SK-N-SH treated with all-trans-retinoic acid at 6 μM for 48 hours (cell line): ENCODE data around the gene LGR4.

Source experiments
- ATAC-seq: fragments of 200-7000 bp; cut with Tn5 transposase; 3 replicates; pipeline ENCODE4 v1.9.1; 2020; ENCODE audit warnings: mild to moderate bottlenecking, moderate library complexity
- ARNTL ChIP-seq: fragments of 450-650 bp; formaldehyde crosslinking; IDR thresholded peaks from 2 replicates; pipeline ENCODE4 v1.5.0; 2020; ENCODE audit warnings: low read depth, mild to moderate bottlenecking, moderate library complexity, borderline replicate concordance
- CSDC2 ChIP-seq: fragments of 250-450 bp; sonication (Bioruptor Pico); IDR thresholded peaks from 2 replicates; pipeline ENCODE4 v1.5.0; 2020; ENCODE audit warnings: mild to moderate bottlenecking, moderate library complexity
- GLIS3 ChIP-seq: fragments of 250-450 bp; sonication (Bioruptor Pico); IDR thresholded peaks from 2 replicates; pipeline ENCODE4 v1.5.0; 2020; ENCODE audit warnings: mild to moderate bottlenecking, moderate library complexity
- ISL1 ChIP-seq: fragments of 250-450 bp; sonication (Bioruptor Pico); IDR thresholded peaks from 2 replicates; pipeline ENCODE4 v2.1.2; 2022; ENCODE audit warnings: mild to moderate bottlenecking, moderate library complexity
- OSR1 ChIP-seq: fragments of 250-450 bp; sonication (Bioruptor Pico); IDR thresholded peaks from 2 replicates; pipeline ENCODE4 v1.8.0; 2022; ENCODE audit warnings: moderate library complexity, mild to moderate bottlenecking, inconsistent platforms
- PATZ1 ChIP-seq: fragments of 250-450 bp; sonication (Bioruptor Pico); IDR thresholded peaks from 2 replicates; pipeline ENCODE4 v1.8.0; 2020; ENCODE audit warnings: mild to moderate bottlenecking, moderate library complexity, borderline replicate concordance
- POU6F1 ChIP-seq: fragments of 250-450 bp; sonication (Bioruptor Pico); IDR thresholded peaks from 2 replicates; pipeline ENCODE4 v1.8.0; 2021; ENCODE audit warnings: low read depth, mild to moderate bottlenecking, moderate library complexity, borderline replicate concordance
- PPARA ChIP-seq: fragments of 250-450 bp; sonication (Bioruptor Pico); IDR thresholded peaks from 2 replicates; pipeline ENCODE4 v1.5.0; 2020; ENCODE audit warnings: mild to moderate bottlenecking, borderline replicate concordance
- RARB ChIP-seq: fragments of 250-450 bp; sonication (Bioruptor Pico); IDR thresholded peaks from 2 replicates; pipeline ENCODE4 v1.8.0; 2021; ENCODE audit warnings: mild to moderate bottlenecking, moderate library complexity
- SNAI2 ChIP-seq: fragments of 250-450 bp; sonication (Bioruptor Pico); IDR thresholded peaks from 2 replicates; pipeline ENCODE4 v1.5.0; 2020; ENCODE audit warnings: mild to moderate bottlenecking, moderate library complexity
- TCF4 ChIP-seq: fragments of 250-450 bp; sonication (Bioruptor Pico); IDR thresholded peaks from 2 replicates; pipeline ENCODE4 v1.8.0; 2021; ENCODE audit warnings: mild to moderate bottlenecking, moderate library complexity, borderline replicate concordance
- TOX ChIP-seq: fragments of 250-450 bp; sonication (Bioruptor Pico); IDR thresholded peaks from 2 replicates; pipeline ENCODE4 v1.8.0; 2021; ENCODE audit warnings: mild to moderate bottlenecking, moderate library complexity, borderline replicate concordance
- TSHZ2 ChIP-seq: fragments of 250-450 bp; sonication (Bioruptor Pico); IDR thresholded peaks from 2 replicates; pipeline ENCODE4 v1.5.0; 2020; ENCODE audit warnings: mild to moderate bottlenecking, moderate library complexity
- ZC3H10 ChIP-seq: fragments of 250-450 bp; sonication (Bioruptor Pico); IDR thresholded peaks from 2 replicates; pipeline ENCODE4 v1.5.1; 2021; ENCODE audit warnings: mild to moderate bottlenecking, moderate library complexity
- ZFP30 ChIP-seq: fragments of 450-650 bp; formaldehyde crosslinking; IDR thresholded peaks from 2 replicates; pipeline ENCODE4 v1.5.0; 2022; ENCODE audit warnings: mild to moderate bottlenecking, moderate library complexity
- ZNF565 ChIP-seq: fragments of 450-650 bp; formaldehyde crosslinking; conservative IDR thresholded peaks from 2 replicates; pipeline ENCODE4 v1.5.0; 2020; ENCODE audit warnings: low read depth, mild to moderate bottlenecking, moderate library complexity
- ZNF8 ChIP-seq: fragments of 450-650 bp; formaldehyde crosslinking; IDR thresholded peaks from 2 replicates; pipeline ENCODE4 v1.5.0; 2020; ENCODE audit warnings: mild to moderate bottlenecking, moderate library complexity

LGR4 gene

GRCh38 chr11:27465629-27466028, 7.0 kb downstream of the LGR4 start:
- ATAC-seq = no peak
- no peak for TF ChIP-seq ISL1
- TF ChIP-seq OSR1 (CRISPR knock-in tag) = no peak
- TF ChIP-seq RARB = no peak
- no peak for TF ChIP-seq PATZ1
- no peak for TF ChIP-seq ZNF565
- no peak for TF ChIP-seq PPARA (CRISPR knock-in tag)
- TF ChIP-seq CSDC2 = no peak
- TF ChIP-seq POU6F1 (CRISPR knock-in tag) = no peak
- TF ChIP-seq ZC3H10 (CRISPR knock-in tag) = no peak
- TF ChIP-seq SNAI2 = no peak
- no peak for TF ChIP-seq ARNTL (CRISPR knock-in tag)
- no peak for TF ChIP-seq GLIS3 (CRISPR knock-in tag)
- no peak for TF ChIP-seq TSHZ2 (CRISPR knock-in tag)
- no peak for TF ChIP-seq TCF4 (CRISPR knock-in tag)
- no peak for TF ChIP-seq ZFP30 (CRISPR knock-in tag)
- TF ChIP-seq ZNF8 (CRISPR knock-in tag) = no peak
- TF ChIP-seq TOX (CRISPR knock-in tag) = no peak

GRCh38 chr11:27464909-27465308, 7.7 kb downstream of the LGR4 start:
- no peak for ATAC-seq
- no peak for TF ChIP-seq ISL1
- no peak for TF ChIP-seq TSHZ2 (CRISPR knock-in tag)

GRCh38 chr11:27464289-27464696, 8.3 kb downstream of the LGR4 start:
- ATAC-seq = peak; percentile 83
- TF ChIP-seq ZNF8 (CRISPR knock-in tag) (no peak), POU6F1 (CRISPR knock-in tag) (no peak), CSDC2 (no peak), TSHZ2 (CRISPR knock-in tag) (no peak), PPARA (CRISPR knock-in tag) (no peak), ZFP30 (CRISPR knock-in tag) (no peak), ZC3H10 (CRISPR knock-in tag) (no peak)
- TF ChIP-seq, all 23 proteins: peak for 0
